Occipital lobe (tissue), 3 donors: ENCODE measurements around the gene MRRF. TPM values are rescaled to one million over a fixed set of nuclear protein-coding genes. Genes with fewer than 3 reads are reported as not detected.

Source experiments
- DNase-seq: peaks from one replicate; lab custom pipeline; 2025; lab: John Stamatoyannopoulos, UW
- small RNA-seq: library from RNA; depleted of rRNA; stranded (forward); fragments of <200 nt; gene quantifications from one replicate; pipeline ENCODE3, GENCODE V24; 2014
- total RNA-seq: library from RNA; depleted of rRNA; stranded (reverse); fragments of >200 nt; gene quantifications from one replicate; pipeline ENCODE4 v1.2.3, GENCODE V29; 2014

Gene MRRF
- total RNA-seq, 1 donor from 2014 or later: 26.2 TPM

- no peak for DNase-seq
These were observed 115.6 kb downstream of the MRRF start for GRCh38 chr9:122380293-122380692.

Small RNAs within 50 kb of the gene (small RNA-seq; reads per million reads assigned to genes)
- not detected for gene AL162424.1

Other genes with a start within 250 kb of the MRRF start
- 26.8 TPM for gene TTLL11, start 171.6 kb upstream of the MRRF start, total RNA-seq
- 18.2 TPM for gene NDUFA8, start 105.1 kb upstream of the MRRF start, total RNA-seq
- gene MORN5, start 105.0 kb upstream of the MRRF start, total RNA-seq: 1.2 TPM
- 20.0 TPM for gene LHX6, start 35.9 kb upstream of the MRRF start, total RNA-seq
- gene RBM18, start within 50 bp of the MRRF start, total RNA-seq: 18.1 TPM
- 0.47 TPM for gene PTGS1, start 106.1 kb downstream of the MRRF start, total RNA-seq
- gene OR1J1, start 213.0 kb downstream of the MRRF start, total RNA-seq: not detected
- not detected for gene OR1J2, start 245.9 kb downstream of the MRRF start, total RNA-seq